ENCODE results near the gene PIK3C3. TPM values are rescaled to one million over a fixed set of nuclear protein-coding genes. Genes with fewer than 3 reads are reported as not detected.

The PIK3C3 gene
- polyA plus RNA-seq, 1 of the 3 experiments (the other 2 are of a cell fraction), result 26.9 TPM

DNA sequence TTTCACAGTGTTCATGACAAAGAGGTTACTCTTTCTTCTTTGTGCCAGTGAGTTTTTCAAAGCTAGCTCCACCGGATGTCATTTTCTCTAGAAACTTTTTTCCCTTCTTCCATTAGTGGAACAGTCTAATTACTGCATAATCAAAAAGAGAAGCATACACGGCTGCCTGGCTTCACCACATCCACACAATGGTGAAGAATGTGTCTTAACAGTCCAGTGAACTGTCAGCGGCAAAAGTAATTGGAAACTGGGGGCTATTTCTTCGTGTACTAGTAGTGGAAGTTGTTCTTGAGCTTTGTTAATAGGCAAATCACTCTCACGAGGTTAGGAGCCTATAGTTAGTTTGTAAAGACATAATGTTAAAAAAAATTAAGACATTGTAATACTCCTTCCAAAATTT is 32.9 kb upstream of the PIK3C3 start:
- ChIA-PET CTCF (interaction anchor here (0.6 kb wide), 1 partner anchor 37 kb away, joined by 3 read pairs; no protein-coding TSS in a partner anchor), POLR2A (no interaction called here)
- no peak overlapping the region for H3K27ac ChIP-seq (ENCODE audit: low read depth in 2 of 2, low read length in 1 of 2)
- H3K4me1 ChIP-seq (ENCODE audit: control insufficient read depth in 1 of 2, insufficient read depth in 2 of 2, low read depth in 1 of 2, low read length in 1 of 2), result no peaks in the 10 kb centered on the region
- H3K79me2 ChIP-seq (ENCODE audit: insufficient read depth), result no peaks in the 10 kb centered on the region
- no peak for DNase-seq
- TF ChIP-seq, protein P1, sequence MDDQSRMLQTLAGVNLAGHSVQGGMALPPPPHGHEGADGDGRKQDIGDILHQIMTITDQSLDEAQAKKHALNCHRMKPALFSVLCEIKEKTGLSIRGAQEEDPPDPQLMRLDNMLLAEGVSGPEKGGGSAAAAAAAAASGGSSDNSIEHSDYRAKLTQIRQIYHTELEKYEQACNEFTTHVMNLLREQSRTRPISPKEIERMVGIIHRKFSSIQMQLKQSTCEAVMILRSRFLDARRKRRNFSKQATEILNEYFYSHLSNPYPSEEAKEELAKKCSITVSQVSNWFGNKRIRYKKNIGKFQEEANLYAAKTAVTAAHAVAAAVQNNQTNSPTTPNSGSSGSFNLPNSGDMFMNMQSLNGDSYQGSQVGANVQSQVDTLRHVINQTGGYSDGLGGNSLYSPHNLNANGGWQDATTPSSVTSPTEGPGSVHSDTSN (IDR thresholded peaks at IDR 0.05), result no peak
- TF ChIP-seq FOSL2 (IDR thresholded peaks at IDR 0.05; ENCODE audit: borderline replicate concordance, low read depth), result no peak
- no peak for TF ChIP-seq EZH2phosphoT487 (IDR thresholded peaks at IDR 0.05; ENCODE audit: borderline replicate concordance, low read depth)
- TF ChIP-seq, protein P2, sequence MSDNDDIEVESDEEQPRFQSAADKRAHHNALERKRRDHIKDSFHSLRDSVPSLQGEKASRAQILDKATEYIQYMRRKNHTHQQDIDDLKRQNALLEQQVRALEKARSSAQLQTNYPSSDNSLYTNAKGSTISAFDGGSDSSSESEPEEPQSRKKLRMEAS (IDR thresholded peaks at IDR 0.05; ENCODE audit: low read depth), result no peak
- no peak for TF ChIP-seq ELF1 (IDR thresholded peaks at IDR 0.05)
- TF ChIP-seq SIN3A (IDR thresholded peaks at IDR 0.05; ENCODE audit: borderline replicate concordance, low read depth, low read length), result no peak
- no peak for TF ChIP-seq TEAD4 (IDR thresholded peaks at IDR 0.05; ENCODE audit: borderline replicate concordance, insufficient read depth)
- TF ChIP-seq CHD2 (IDR thresholded peaks at IDR 0.05; ENCODE audit: low read length, partially characterized antibody), result no peak
- no peak for TF ChIP-seq CTCF (IDR thresholded peaks at IDR 0.05)
- TF ChIP-seq REST (IDR thresholded peaks at IDR 0.05; ENCODE audit: low read depth, low read length), result no peak
- no peak for TF ChIP-seq GABPA (IDR thresholded peaks at IDR 0.05; ENCODE audit: low read depth)
- no peak for TF ChIP-seq IRF3 (IDR thresholded peaks at IDR 0.05; ENCODE audit: low read depth, low read length)
- TF ChIP-seq MXI1 (IDR thresholded peaks at IDR 0.05; ENCODE audit: low read depth, low read length), result no peak
- TF ChIP-seq RFX5 (IDR thresholded peaks at IDR 0.05; ENCODE audit: low read length), result no peak
- TF ChIP-seq JUND (IDR thresholded peaks at IDR 0.05), result no peak
- H3K27me3 ChIP-seq (ENCODE audit: insufficient read depth), result no peaks in the 10 kb centered on the region
- H3K9me2 ChIP-seq, result no peaks in the 10 kb centered on the region
- H3K9ac ChIP-seq, result no peak overlapping the region
- H3F3A ChIP-seq (replicated peaks; ENCODE audit: insufficient read depth), result peaks cover 3% of the 10 kb centered on the region
- H3K9me3 ChIP-seq, result no peaks in the 10 kb centered on the region
- no peak overlapping the region for H3K4me2 ChIP-seq
- 76% methylated on average over 5 of the region's 5 CpGs for WGBS (ENCODE audit: low lambda C conversion rate)
- H3K36me3 ChIP-seq (replicated peaks in 1 of 2; ENCODE audit: control insufficient read depth in 1 of 2, insufficient read depth in 2 of 2, low read length in 1 of 2), result no peaks in the 10 kb centered on the region
- no peak overlapping the region for H2AFZ ChIP-seq (ENCODE audit: low read depth)
- no peaks in the 10 kb centered on the region for H4K20me1 ChIP-seq (ENCODE audit: insufficient read depth)
- no peak overlapping the region for H3K4me3 ChIP-seq (ENCODE audit: low read depth in 2 of 2, low read length in 1 of 2)

All from SK-N-SH (cell line).